OCI-LY3 (cell line): ENCODE results near the gene ELF1.

ENCODE experiments used
- CTCF ChIP-seq: fragments of 200-600, 300-600 bp; sonication (generic); IDR thresholded peaks from 2 replicates; pipeline ENCODE4 v1.5.1; 2014; ENCODE audit warnings: antibody characterized with exemption, low read length, low read depth
- EZH2phosphoT487 ChIP-seq: fragments of 200-600 bp; shearing (Covaris generic); IDR thresholded peaks from 2 replicates; pipeline ENCODE4 v1.6.1; 2018; ENCODE audit warnings: antibody characterized with exemption, mixed run types, low read depth

DNA sequence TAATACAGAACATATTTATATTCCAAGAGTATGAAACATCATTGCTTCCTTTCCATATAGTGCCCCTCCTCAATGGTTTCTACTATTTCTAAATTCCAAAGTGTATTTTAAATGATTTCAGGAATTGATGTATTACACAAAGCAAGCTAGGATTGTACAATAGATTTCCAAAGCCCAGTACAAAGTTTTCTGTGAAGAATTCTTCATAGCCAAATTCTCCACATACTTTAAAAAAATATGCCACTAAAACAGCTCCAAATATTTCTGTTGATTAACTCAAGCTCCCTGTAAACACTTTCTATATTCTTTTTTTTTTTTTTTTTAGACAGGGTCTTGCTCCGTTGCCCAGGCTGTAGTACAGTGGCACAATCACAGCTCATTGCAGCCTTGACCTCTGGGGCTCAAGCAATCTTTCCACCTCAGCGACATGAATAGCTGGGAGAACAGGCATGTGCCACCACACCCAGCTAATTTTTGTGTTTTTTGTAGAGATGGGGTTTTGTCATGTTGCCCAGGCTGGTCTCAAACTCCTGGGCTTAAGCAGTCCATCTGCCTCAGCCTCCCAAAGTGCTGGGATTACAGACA, 50.6 kb downstream of the ELF1 start:
- TF ChIP-seq CTCF (no peak), EZH2phosphoT487 (no peak)
